CD4-positive, alpha-beta T cell treated with Interleukin-21 for 1 hour (primary cell): ENCODE results near the gene STPG3.

ENCODE experiments used
- DNase-seq: peaks from one replicate; pipeline ENCODE4 v3.0.0-alpha.2; 2020

The STPG3 gene

GRCh38 chr9:137222190-137223077 is 28.7 kb upstream of the STPG3 start, which contains the start of gene RNF208:
Gene RNF208, minus strand, starts transcription at chr9:137222240. Its CDS starts 1,028 bp downstream, at chr9:137221212.
- no peak for DNase-seq

- DNase-seq = peak; percentile 99
Measured at GRCh38 chr9:137223078-137223970, 27.8 kb upstream of the STPG3 start.

- no peak for DNase-seq
Measured at GRCh38 chr9:137224830-137225694, 26.0 kb upstream of the STPG3 start, which contains the start of gene CYSRT1. Gene CYSRT1, plus strand, starts transcription at chr9:137225174. Its CDS starts 448 bp downstream, at chr9:137225622.

DNA sequence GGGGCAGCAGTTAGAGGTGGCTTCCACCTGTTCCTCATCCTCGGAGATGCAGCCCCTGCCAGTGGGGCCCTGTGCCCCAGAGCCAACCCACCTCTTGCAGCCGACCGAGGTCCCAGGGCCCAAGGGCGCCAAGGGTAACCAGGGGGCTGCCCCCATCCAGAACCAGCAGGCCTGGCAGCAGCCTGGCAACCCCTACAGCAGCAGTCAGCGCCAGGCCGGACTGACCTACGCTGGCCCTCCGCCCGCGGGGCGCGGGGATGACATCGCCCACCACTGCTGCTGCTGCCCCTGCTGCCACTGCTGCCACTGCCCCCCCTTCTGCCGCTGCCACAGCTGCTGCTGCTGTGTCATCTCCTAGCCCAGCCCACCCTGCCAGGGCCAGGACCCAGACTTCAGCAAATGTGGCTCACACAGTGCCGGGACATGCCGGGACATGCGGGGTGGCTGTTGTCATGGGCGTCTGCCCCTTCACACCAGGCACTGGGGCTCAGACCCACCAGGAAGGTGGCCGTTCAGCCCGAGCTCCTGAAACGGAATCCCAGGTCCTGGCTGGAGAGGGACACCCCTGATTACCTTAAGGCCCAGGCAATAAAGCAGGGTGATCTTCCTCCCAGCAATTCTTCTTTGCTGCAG is 25.3 kb upstream of the STPG3 start:
- DNase-seq = no peak

- no peak for DNase-seq
Measured at GRCh38 chr9:137226338-137227053, 24.6 kb upstream of the STPG3 start.

DNA sequence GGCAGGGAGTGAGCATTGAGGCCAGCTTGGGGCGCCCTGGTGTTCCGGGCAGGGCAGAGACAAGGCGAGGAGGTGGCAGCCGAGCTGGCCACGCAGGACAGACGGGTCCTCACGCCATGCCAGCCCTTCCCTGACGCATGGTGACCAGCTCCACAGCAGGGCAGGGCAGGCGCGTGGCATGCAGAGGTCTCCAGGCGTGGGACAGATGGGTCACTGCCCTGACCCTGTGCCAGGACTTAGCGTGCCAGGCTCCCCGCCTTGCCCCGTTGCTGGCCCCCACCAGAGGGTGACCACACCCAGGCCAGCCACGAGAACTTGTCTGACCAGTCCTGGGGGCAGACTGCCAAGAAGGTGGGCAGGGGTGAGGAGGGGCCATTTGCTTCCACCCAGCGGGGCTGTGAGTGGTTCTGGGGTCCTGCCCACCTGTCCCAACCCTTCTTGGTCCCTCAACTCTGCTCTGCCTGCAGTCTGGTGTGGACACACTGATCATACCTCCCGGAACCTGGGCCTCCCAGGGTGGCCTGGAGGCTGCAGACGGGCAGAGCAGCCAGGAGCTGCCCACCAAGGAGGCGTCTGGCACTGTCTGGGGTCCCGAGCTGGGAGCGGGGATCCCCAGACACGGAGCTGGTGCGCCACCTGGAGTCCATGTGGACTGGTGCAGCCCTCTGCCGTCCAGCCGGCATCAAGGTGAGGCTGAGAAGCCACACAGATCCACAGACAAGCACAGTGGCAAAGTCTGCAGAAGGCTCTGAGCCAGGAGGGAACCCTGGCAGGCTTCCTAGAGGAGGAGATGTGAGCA is 23.8 kb upstream of the STPG3 start, which contains the start of gene RNF224:
TSS of gene RNF224 (plus strand) at position 449 of the 799 bp plus-strand sequence. CDS start 834 bp downstream, outside the sequence.
- DNase-seq = peak; percentile 84

GRCh38 chr9:137227853-137228505 is 23.1 kb upstream of the STPG3 start:
- DNase-seq = no peak

DNA sequence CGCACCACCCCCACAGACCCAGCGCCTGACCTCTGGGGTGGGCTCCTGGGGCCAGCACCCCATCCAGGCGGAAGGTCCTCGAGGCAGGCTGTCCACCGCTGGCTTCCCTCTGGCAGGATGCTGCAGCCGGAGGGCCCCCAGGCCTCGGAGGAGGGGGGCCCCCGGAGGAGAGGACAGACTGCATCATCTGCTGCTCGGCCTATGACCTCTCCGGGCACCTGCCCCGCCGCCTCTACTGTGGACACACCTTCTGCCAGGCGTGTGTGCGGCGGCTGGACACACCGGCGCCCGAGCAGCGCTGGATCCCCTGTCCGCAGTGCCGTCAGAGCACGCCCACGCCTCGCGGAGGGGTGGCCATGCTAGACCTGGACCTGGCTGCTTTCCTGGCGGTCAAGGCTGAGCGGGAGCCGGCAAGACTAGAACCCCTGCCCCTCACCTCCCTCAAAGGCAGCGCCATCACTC is 22.5 kb upstream of the STPG3 start:
- DNase-seq = no peak

DNA sequence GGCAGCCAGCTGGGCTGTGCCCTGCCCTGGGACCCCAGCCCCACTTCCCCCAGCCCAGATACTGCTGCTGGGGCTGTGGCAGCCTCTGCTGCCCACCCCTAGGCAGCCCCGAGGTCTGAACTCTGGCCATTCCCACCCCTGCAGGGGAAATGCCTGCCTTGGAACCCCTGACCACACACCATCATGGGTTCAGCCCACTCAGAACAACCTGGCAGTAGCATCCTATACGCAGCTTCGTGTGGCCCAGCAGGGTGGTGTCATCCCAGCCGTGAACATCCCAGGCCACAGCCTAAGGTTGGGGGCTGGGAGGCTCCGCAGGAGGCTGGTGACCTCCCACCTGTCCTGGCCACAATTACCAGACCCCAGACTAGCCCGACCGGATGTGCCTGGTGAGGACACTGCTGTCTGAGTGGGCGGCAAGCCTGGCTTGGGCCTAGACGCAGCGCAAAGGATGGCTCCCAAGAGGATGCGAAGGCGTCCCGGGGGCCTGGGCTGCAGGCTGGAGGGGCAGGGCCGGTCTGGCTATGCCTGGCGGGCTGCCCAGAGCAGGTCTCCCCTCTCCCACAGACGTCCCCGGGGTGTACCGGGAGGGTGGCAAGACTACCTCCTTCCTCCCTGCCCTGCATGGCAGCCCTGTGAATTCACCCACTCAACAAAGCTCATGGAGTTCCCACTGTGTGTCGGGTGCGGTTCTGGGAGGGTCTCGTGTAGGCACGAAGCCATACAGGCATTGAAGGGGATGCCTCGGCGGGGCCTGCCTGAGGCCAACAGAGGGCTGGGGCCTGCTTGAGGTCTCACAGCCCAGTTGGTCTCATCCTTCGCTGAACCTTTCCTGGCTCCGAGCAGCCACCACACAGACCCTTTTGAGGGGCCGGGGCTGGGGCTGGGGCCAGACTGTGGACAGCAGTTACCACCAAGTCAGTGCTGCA is 21.9 kb upstream of the STPG3 start:
- no peak for DNase-seq

GRCh38 chr9:137229903-137230704 is 21.0 kb upstream of the STPG3 start:
- DNase-seq = no peak

- no peak for DNase-seq
Measured at GRCh38 chr9:137230705-137231371, 20.2 kb upstream of the STPG3 start, which contains the start of gene SLC34A3. Gene SLC34A3, plus strand, starts transcription at chr9:137230901. Its CDS starts 802 bp downstream, at chr9:137231703.

GRCh38 chr9:137231372-137232039 is 19.6 kb upstream of the STPG3 start:
- no peak for DNase-seq

DNA sequence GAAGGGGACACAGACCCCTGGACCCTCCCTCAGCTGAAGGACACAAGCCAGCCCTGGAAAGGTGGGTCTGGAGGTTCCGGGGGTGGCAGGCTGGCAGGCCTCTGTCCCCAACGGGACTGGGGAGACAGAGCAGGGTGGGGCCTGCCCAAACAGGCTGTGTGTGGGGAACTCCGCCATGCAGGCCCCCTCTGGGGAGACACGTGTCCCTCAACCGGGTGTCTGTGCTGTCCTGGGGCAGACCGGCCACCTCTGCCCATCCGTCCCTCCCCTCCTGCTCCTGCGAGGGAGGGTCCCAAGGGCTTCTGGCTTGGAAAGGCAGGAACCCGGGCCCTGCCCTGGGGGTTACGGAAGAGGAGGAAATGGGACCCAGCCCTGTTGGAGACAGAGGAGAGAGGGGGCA is 19.0 kb upstream of the STPG3 start:
- DNase-seq = no peak

- no peak for DNase-seq
Measured at GRCh38 chr9:137232510-137232909, 18.6 kb upstream of the STPG3 start.

- no peak for DNase-seq
Measured at GRCh38 chr9:137233143-137233980, 17.7 kb upstream of the STPG3 start.
